Neural cell (in vitro differentiated cells): ENCODE data around the gene SUGCT.

Source experiments
- EP300 ChIP-seq: fragments of 450-650 bp; conservative IDR thresholded peaks from 2 replicates; pipeline ENCODE4 v1.6.1; 2014; ENCODE audit warnings: antibody characterized with exemption, mild to moderate bottlenecking, moderate library complexity; ENCODE audit not compliant: poor library complexity, severe bottlenecking
- MXI1 ChIP-seq: fragments of 450-650 bp; conservative IDR thresholded peaks from 2 replicates; pipeline ENCODE4 v1.6.1; 2014; ENCODE audit warnings: antibody characterized with exemption, mild to moderate bottlenecking; ENCODE audit not compliant: poor library complexity, severe bottlenecking
- RAD21 ChIP-seq: fragments of 450-650 bp; conservative IDR thresholded peaks from 2 replicates; pipeline ENCODE4 v1.6.1; 2014; ENCODE audit warnings: antibody characterized with exemption, mild to moderate bottlenecking, moderate library complexity
- TF ChIP-seq, protein P1 (sequence below): fragments of 450-650 bp; IDR thresholded peaks from 2 replicates; pipeline ENCODE4 v1.5.1; 2014; ENCODE audit warnings: antibody characterized with exemption, mild to moderate bottlenecking, moderate library complexity; ENCODE audit not compliant: poor library complexity, severe bottlenecking
- TF ChIP-seq, protein P2 (sequence below): IDR thresholded peaks from 2 replicates; pipeline ENCODE4 v1.6.1; 2012; ENCODE audit warnings: borderline replicate concordance

DNA sequence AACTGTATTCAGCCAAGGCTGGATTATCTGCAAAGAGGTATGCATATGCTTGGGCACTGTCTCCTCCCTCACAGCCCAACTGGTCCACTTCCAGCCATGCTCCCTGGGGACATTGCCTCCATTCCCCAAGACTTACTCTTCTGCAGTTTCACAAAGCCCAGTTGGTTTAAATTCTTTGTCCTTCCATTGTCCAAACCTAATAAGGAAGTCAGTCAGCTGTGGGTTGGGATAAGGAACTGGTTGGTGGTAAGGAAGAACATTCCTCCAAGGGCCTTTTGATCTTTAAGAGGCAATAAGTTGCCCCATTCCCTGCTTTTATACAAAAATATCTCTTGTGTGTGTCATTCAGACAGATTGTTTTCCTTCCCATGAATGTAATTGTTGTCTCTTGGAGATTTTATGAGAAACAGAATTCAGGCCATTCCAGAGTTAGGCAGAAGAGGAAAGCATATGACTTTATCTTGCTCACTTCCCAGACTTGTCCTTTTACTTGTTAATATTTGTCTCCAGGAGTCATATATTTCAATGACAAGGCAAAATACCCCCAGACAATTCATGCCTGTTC lies 673.7 kb downstream of the SUGCT start:
- TF ChIP-seq, protein P1, sequence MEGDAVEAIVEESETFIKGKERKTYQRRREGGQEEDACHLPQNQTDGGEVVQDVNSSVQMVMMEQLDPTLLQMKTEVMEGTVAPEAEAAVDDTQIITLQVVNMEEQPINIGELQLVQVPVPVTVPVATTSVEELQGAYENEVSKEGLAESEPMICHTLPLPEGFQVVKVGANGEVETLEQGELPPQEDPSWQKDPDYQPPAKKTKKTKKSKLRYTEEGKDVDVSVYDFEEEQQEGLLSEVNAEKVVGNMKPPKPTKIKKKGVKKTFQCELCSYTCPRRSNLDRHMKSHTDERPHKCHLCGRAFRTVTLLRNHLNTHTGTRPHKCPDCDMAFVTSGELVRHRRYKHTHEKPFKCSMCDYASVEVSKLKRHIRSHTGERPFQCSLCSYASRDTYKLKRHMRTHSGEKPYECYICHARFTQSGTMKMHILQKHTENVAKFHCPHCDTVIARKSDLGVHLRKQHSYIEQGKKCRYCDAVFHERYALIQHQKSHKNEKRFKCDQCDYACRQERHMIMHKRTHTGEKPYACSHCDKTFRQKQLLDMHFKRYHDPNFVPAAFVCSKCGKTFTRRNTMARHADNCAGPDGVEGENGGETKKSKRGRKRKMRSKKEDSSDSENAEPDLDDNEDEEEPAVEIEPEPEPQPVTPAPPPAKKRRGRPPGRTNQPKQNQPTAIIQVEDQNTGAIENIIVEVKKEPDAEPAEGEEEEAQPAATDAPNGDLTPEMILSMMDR, result no peak
- TF ChIP-seq EP300 (no peak), MXI1 (no peak), RAD21 (no peak)
- TF ChIP-seq, protein P2, sequence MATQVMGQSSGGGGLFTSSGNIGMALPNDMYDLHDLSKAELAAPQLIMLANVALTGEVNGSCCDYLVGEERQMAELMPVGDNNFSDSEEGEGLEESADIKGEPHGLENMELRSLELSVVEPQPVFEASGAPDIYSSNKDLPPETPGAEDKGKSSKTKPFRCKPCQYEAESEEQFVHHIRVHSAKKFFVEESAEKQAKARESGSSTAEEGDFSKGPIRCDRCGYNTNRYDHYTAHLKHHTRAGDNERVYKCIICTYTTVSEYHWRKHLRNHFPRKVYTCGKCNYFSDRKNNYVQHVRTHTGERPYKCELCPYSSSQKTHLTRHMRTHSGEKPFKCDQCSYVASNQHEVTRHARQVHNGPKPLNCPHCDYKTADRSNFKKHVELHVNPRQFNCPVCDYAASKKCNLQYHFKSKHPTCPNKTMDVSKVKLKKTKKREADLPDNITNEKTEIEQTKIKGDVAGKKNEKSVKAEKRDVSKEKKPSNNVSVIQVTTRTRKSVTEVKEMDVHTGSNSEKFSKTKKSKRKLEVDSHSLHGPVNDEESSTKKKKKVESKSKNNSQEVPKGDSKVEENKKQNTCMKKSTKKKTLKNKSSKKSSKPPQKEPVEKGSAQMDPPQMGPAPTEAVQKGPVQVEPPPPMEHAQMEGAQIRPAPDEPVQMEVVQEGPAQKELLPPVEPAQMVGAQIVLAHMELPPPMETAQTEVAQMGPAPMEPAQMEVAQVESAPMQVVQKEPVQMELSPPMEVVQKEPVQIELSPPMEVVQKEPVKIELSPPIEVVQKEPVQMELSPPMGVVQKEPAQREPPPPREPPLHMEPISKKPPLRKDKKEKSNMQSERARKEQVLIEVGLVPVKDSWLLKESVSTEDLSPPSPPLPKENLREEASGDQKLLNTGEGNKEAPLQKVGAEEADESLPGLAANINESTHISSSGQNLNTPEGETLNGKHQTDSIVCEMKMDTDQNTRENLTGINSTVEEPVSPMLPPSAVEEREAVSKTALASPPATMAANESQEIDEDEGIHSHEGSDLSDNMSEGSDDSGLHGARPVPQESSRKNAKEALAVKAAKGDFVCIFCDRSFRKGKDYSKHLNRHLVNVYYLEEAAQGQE, result no peak
